ENCODE data around the gene PRKCH.

- TF ChIP-seq CTCF (IDR thresholded peaks at IDR 0.05; ENCODE audit: poor library complexity, severe bottlenecking) (no peak), SMC3 (conservative IDR thresholded peaks at IDR 0.05; ENCODE audit: poor library complexity) (no peak), REST (IDR thresholded peaks at IDR 0.05; ENCODE audit: borderline replicate concordance) (no peak), POLR2AphosphoS5 (IDR thresholded peaks at IDR 0.05) (no peak), MXI1 (conservative IDR thresholded peaks at IDR 0.05; ENCODE audit: poor library complexity, severe bottlenecking) (no peak), TAF1 (IDR thresholded peaks at IDR 0.05; ENCODE audit: low read depth) (no peak)
Measured at GRCh38 chr14:61598980-61599379, 277.6 kb downstream of the PRKCH start.
